B cell (primary cell): Measurements from ENCODE around the gene CACHD1. TPM values are rescaled to one million over a fixed set of nuclear protein-coding genes. Genes with fewer than 3 reads are reported as not detected.

ENCODE experiments used
- ATAC-seq: fragments of 200-7000 bp; cut with Tn5 transposase; one replicate; pipeline ENCODE4 v1.10.0; 2021; ENCODE audit warnings: low read depth, mild to moderate bottlenecking, moderate number of reproducible peaks, moderate library complexity
- CTCF ChIA-PET: fragments of 350-600 bp; sonication (Branson Sonifier 250); formaldehyde crosslinking; loops from one replicate; lab custom pipeline; 2021; ENCODE audit warnings: antibody characterized with exemption, inconsistent platforms; lab: Charles Lee
- POLR2A ChIA-PET: fragments of 350-600 bp; sonication (Branson Sonifier 250); formaldehyde crosslinking; loops from one replicate; lab custom pipeline; 2021; ENCODE audit warnings: antibody characterized with exemption; lab: Charles Lee
- DNase-seq: peaks from one replicate; pipeline ENCODE4 v3.0.0; 2013
- H2AFZ ChIP-seq: 2 replicates; pipeline ENCODE4 v1.6.1; 2012; ENCODE audit warnings: mild to moderate bottlenecking, low read depth, low read length; ENCODE audit not compliant: insufficient read depth, poor library complexity, severe bottlenecking
- H3K27ac ChIP-seq, 2 donors: 1 replicate in 1 of 2; 2 replicates in 1 of 2; pipeline ENCODE4 v1.5.1; 2012 to 2013; ENCODE audit warnings: low read length in 2 of 2, mild to moderate bottlenecking in 2 of 2, moderate library complexity in 1 of 2
- H3K27me3 ChIP-seq, 4 experiments: fragments of 200-600 bp in 1 of 4; sonication (generic) in 1 of 4; replicated peaks in 1 of 4; 1 replicate in 2 of 4; 2 replicates in 2 of 4; pipeline versions ENCODE4 v1.6.1 to v1.7.0; 2013 to 2016; ENCODE audit warnings: low read length in 3 of 4, mild to moderate bottlenecking in 2 of 4, mixed read lengths in 1 of 4, moderate library complexity in 1 of 4; ENCODE audit not compliant: insufficient read depth in 4 of 4, control insufficient read depth in 3 of 4; ENCODE audit errors: control extremely low read depth in 1 of 4
- H3K36me3 ChIP-seq, 2 experiments: replicated peaks in 1 of 2; 1 replicate in 1 of 2; 2 replicates in 1 of 2; pipeline versions ENCODE4 v1.6.1 to v1.7.1; 2013; ENCODE audit warnings: low read length in 1 of 2; ENCODE audit not compliant: insufficient read depth in 2 of 2, control insufficient read depth in 1 of 2; ENCODE audit errors: control extremely low read depth in 1 of 2, extremely low read depth in 1 of 2
- H3K4me1 ChIP-seq, 2 donors: fragments of 200-600 bp in 1 of 2; sonication (generic) in 1 of 2; 1 replicate in 1 of 2; 2 replicates in 1 of 2; pipeline versions ENCODE4 v1.5.1 to v1.6.1; 2013 to 2017; ENCODE audit warnings: low read length in 2 of 2; ENCODE audit not compliant: control insufficient read depth in 2 of 2, insufficient read depth in 2 of 2
- H3K4me2 ChIP-seq: replicated peaks from 2 replicates; pipeline ENCODE3; 2012; ENCODE audit warnings: mild to moderate bottlenecking, low read depth, low read length; ENCODE audit not compliant: poor library complexity, severe bottlenecking
- H3K4me3 ChIP-seq, 5 experiments: fragments of 200-600 bp in 1 of 5; sonication (generic) in 1 of 5; 1 replicate in 3 of 5; 2 replicates in 2 of 5; pipeline versions ENCODE4 v1.5.1 to v1.7.0; 2011 to 2016; ENCODE audit warnings: low read length in 4 of 5, mild to moderate bottlenecking in 4 of 5, low read depth in 2 of 5, control low read depth in 1 of 5, moderate library complexity in 1 of 5; ENCODE audit not compliant: insufficient read depth in 1 of 5; ENCODE audit errors: control extremely low read depth in 1 of 5, extremely low read depth in 1 of 5
- H3K79me2 ChIP-seq: fragments of 200-600 bp; sonication (generic); one replicate; pipeline ENCODE4 v1.6.0; 2016; ENCODE audit warnings: low read length; ENCODE audit not compliant: control insufficient read depth, insufficient read depth
- H3K9ac ChIP-seq: fragments of 200-600 bp; sonication (generic); 2 replicates; pipeline ENCODE4 v1.6.1; 2017; ENCODE audit warnings: mild to moderate bottlenecking, low read length, moderate library complexity
- H3K9me3 ChIP-seq, 3 donors: one replicate each; pipeline versions ENCODE4 v1.6.1 to v1.7.1; 2013; ENCODE audit warnings: low read length in 2 of 3; ENCODE audit not compliant: control insufficient read depth in 2 of 3, insufficient read depth in 1 of 3; ENCODE audit errors: control extremely low read depth in 1 of 3
- H4K20me1 ChIP-seq: 2 replicates; pipeline ENCODE4 v1.6.0; 2012; ENCODE audit warnings: mild to moderate bottlenecking, low read length; ENCODE audit not compliant: insufficient read depth, control insufficient read depth, poor library complexity, severe bottlenecking
- H3K27ac Mint-ChIP-seq: one replicate; pipeline ENCODE4 v1.8.0; 2021; ENCODE audit warnings: mixed read lengths
- H3K27me3 Mint-ChIP-seq: one replicate; pipeline ENCODE4 v1.8.0; 2021; ENCODE audit warnings: mixed read lengths
- H3K4me1 Mint-ChIP-seq: one replicate; pipeline ENCODE4 v1.8.0; 2021; ENCODE audit warnings: mixed read lengths
- H3K4me3 Mint-ChIP-seq: one replicate; pipeline ENCODE4 v1.8.0; 2021; ENCODE audit warnings: mixed read lengths
- H3K9me3 Mint-ChIP-seq: one replicate; pipeline ENCODE4 v1.8.0; 2022; ENCODE audit warnings: mixed read lengths; ENCODE audit not compliant: insufficient read depth
- CTCF ChIP-seq: fragments of 200-600 bp; IDR thresholded peaks from one replicate; pipeline ENCODE4 v1.8.0; 2022; ENCODE audit warnings: antibody characterized with exemption, mild to moderate bottlenecking
- EZH2 ChIP-seq: IDR thresholded peaks from 2 replicates; pipeline ENCODE4 v1.6.1; 2012; ENCODE audit warnings: borderline replicate concordance, low read depth, mild to moderate bottlenecking, moderate library complexity, low read length; ENCODE audit not compliant: insufficient read depth, poor library complexity, severe bottlenecking
- WGBS: methylation state at CpG from one replicate; pipeline ENCODE4 v1.1.5; 2013; ENCODE audit warnings: missing lambda C conversion rate; ENCODE audit not compliant: insufficient coverage; 5-methylcytosine and 5-hydroxymethylcytosine counted together
- intact Hi-C: fragments of 100-400 bp; cut with micrococcal nuclease; formaldehyde crosslinking; loops from one replicate; pipeline ENCODE4 v1.10.0; 2022
- polyA plus RNA-seq: library from polyadenylated mRNA; depleted of rRNA; stranded (reverse); fragments of >200 nt; gene quantifications from 2 replicates; pipeline ENCODE4 v1.2.3, GENCODE V29; 2012
- total RNA-seq, 2 donors: library from RNA; stranded (reverse); fragments of 120-200 nt in 1 of 2; gene quantifications; 1 replicate in 1 of 2; 2 replicates in 1 of 2; pipeline versions ENCODE4 v1.2.3 to v1.2.4, GENCODE V29; 2013 to 2022

The CACHD1 gene
- total and polyA plus RNA-seq, 2 donors (not counting 1 experiment from before 2014, with no cell fraction given), result not detected

GRCh38 chr1:64581843-64582185 is 111.9 kb downstream of the CACHD1 start:
- Histone ChIP-seq H3K9me3 (no peaks in the 10 kb centered on the region), H2AFZ (no peak overlapping the region), H3K36me3 (no peaks in the 10 kb centered on the region), H3K4me1 (no peaks in the 10 kb centered on the region), H3K4me3 (no peak overlapping the region), H3K9ac (no peak overlapping the region), H3K27me3 (no peaks in the 10 kb centered on the region), H4K20me1 (no peaks in the 10 kb centered on the region), H3K79me2 (no peaks in the 10 kb centered on the region), H3K4me2 (no peak overlapping the region), H3K27ac (no peak overlapping the region)
- Mint-ChIP-seq H3K4me3 (no peak overlapping the region), H3K4me1 (no peaks in the 10 kb centered on the region), H3K27me3 (peaks cover 7% of the 10 kb centered on the region), H3K9me3 (no peaks in the 10 kb centered on the region), H3K27ac (no peak overlapping the region)
- DNase-seq (no peak), ATAC-seq (no peak)
- intact Hi-C loops, result no loop called here
- CTCF ChIA-PET, result interaction anchor here (1.3 kb wide), 1 partner anchor 9 kb away, joined by 3 read pairs; no protein-coding TSS in a partner anchor
- POLR2A ChIA-PET, result no interaction called here
- no CpG with 5 or more reads among the region's 4 CpGs for WGBS
- TF ChIP-seq EZH2 (no peak), CTCF (no peak)

- no peaks in the 10 kb centered on the region for H3K79me2 ChIP-seq
- H3K4me2 ChIP-seq, result no peak overlapping the region
- H3K4me3 ChIP-seq, result no peak overlapping the region
- no peak overlapping the region for H3K27ac ChIP-seq
- Mint-ChIP-seq H3K4me1 (no peaks in the 10 kb centered on the region), H3K4me3 (no peak overlapping the region), H3K27me3 (peaks cover 7% of the 10 kb centered on the region), H3K9me3 (no peaks in the 10 kb centered on the region), H3K27ac (no peak overlapping the region)
- H3K27me3 ChIP-seq, result no peaks in the 10 kb centered on the region
- H2AFZ ChIP-seq, result no peak overlapping the region
- no peaks in the 10 kb centered on the region for H4K20me1 ChIP-seq
- no peak overlapping the region for H3K9ac ChIP-seq
- ATAC-seq, result no peak
- no peak for DNase-seq
- ChIA-PET CTCF (no interaction called here), POLR2A (no interaction called here)
- no peaks in the 10 kb centered on the region for H3K4me1 ChIP-seq
- H3K36me3 ChIP-seq, result no peaks in the 10 kb centered on the region
- TF ChIP-seq CTCF, result no peak
- no peak for TF ChIP-seq EZH2
- no peaks in the 10 kb centered on the region for H3K9me3 ChIP-seq
- intact Hi-C loops, result no loop called here
- no CpG with 5 or more reads among the region's 1 CpG for WGBS
These were observed 114.5 kb downstream of the CACHD1 start for GRCh38 chr1:64584479-64584878.
